ENCODE results near the gene TOX3. TPM values are rescaled to one million over a fixed set of nuclear protein-coding genes. Genes with fewer than 3 reads are reported as not detected.

The TOX3 gene
- total and polyA plus RNA-seq, 2 experiments from 2014 or later, result not detected

- Histone ChIP-seq H3K9me2 (ENCODE audit: insufficient read depth) (no peaks in the 10 kb centered on the region), H3K79me2 (ENCODE audit: insufficient read depth) (no peaks in the 10 kb centered on the region), H3K27me3 (replicated peaks; ENCODE audit: insufficient read depth) (no peaks in the 10 kb centered on the region), H3K4me1 (ENCODE audit: insufficient read depth) (no peaks in the 10 kb centered on the region), H3K9ac (no peak overlapping the region), H3K9me3 (ENCODE audit: low read depth) (no peaks in the 10 kb centered on the region), H2AFZ (no peak overlapping the region), H3K4me2 (ENCODE audit: unreplicated experiment) (no peak overlapping the region), H3K27ac (no peak overlapping the region), H4K20me1 (ENCODE audit: insufficient read depth) (no peaks in the 10 kb centered on the region), H3F3A (ENCODE audit: insufficient read depth) (no peaks in the 10 kb centered on the region), H3K36me3 (ENCODE audit: low read depth) (no peaks in the 10 kb centered on the region), H3K4me3 (no peak overlapping the region)
- WGBS, 2 experiments (ENCODE audit: low coverage in 1 of 2, low lambda C conversion rate in 2 of 2, missing lambda C conversion rate in 2 of 2), result 33 to 38% methylated on average over 2 of the region's 2 CpGs
- no peak for TF ChIP-seq EZH2phosphoT487 (IDR thresholded peaks at IDR 0.05; ENCODE audit: insufficient read depth, low read depth)
- TF ChIP-seq EZH2 (IDR thresholded peaks at IDR 0.05; ENCODE audit: insufficient read depth, poor library complexity, severe bottlenecking), result no peak
- no peak for DNase-seq
- in situ Hi-C loops (cut with MboI), result no loop called here
Measured at GRCh38 chr16:52440248-52440647, 106.7 kb downstream of the TOX3 start.

DNA sequence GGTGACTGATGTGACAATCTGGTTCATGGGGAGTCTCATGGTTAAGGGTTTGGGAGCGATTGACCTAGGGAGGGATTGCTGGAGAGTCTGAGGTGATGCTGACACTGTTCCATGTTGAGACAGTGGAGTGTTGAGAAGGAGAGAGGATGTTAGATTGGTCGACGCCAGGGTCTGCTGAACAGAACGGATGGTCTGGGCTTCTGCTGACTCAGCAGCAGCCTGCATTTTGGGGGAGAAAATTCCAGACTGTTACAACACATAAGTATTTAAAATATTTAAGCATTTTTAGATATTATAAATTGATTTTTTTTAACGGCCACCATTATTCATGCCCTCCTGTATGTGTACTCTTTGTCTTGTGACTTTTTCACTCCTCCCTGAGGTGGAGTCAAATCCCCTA lies 107.2 kb downstream of the TOX3 start:
- H3F3A ChIP-seq (ENCODE audit: insufficient read depth), result no peaks in the 10 kb centered on the region
- H3K27ac ChIP-seq, result no peak overlapping the region
- no peaks in the 10 kb centered on the region for H3K9me2 ChIP-seq (ENCODE audit: insufficient read depth)
- H3K4me1 ChIP-seq (ENCODE audit: insufficient read depth), result no peaks in the 10 kb centered on the region
- H3K4me2 ChIP-seq (ENCODE audit: unreplicated experiment), result no peak overlapping the region
- no peaks in the 10 kb centered on the region for H3K9me3 ChIP-seq (ENCODE audit: low read depth)
- H3K9ac ChIP-seq, result no peak overlapping the region
- no peaks in the 10 kb centered on the region for H3K79me2 ChIP-seq (ENCODE audit: insufficient read depth)
- H4K20me1 ChIP-seq (ENCODE audit: insufficient read depth), result no peaks in the 10 kb centered on the region
- in situ Hi-C loops (cut with MboI), result no loop called here
- H3K36me3 ChIP-seq (ENCODE audit: low read depth), result no peaks in the 10 kb centered on the region
- TF ChIP-seq EZH2phosphoT487 (IDR thresholded peaks at IDR 0.05; ENCODE audit: insufficient read depth, low read depth) (no peak), EZH2 (IDR thresholded peaks at IDR 0.05; ENCODE audit: insufficient read depth, poor library complexity, severe bottlenecking) (no peak)
- H2AFZ ChIP-seq, result no peak overlapping the region
- H3K4me3 ChIP-seq, result no peak overlapping the region
- no peaks in the 10 kb centered on the region for H3K27me3 ChIP-seq (replicated peaks; ENCODE audit: insufficient read depth)
- DNase-seq, result no peak
- WGBS, 2 experiments (ENCODE audit: low coverage in 1 of 2, low lambda C conversion rate in 2 of 2, missing lambda C conversion rate in 2 of 2), result 26 to 34% methylated on average over 5 of the region's 5 CpGs

GRCh38 chr16:52439171-52439701 lies 107.7 kb downstream of the TOX3 start:
- no peak for DNase-seq
- no peaks in the 10 kb centered on the region for H3K9me2 ChIP-seq (ENCODE audit: insufficient read depth)
- no peaks in the 10 kb centered on the region for H4K20me1 ChIP-seq (ENCODE audit: insufficient read depth)
- in situ Hi-C loops (cut with MboI), result no loop called here
- H3K4me3 ChIP-seq, result no peak overlapping the region
- H3F3A ChIP-seq (ENCODE audit: insufficient read depth), result no peaks in the 10 kb centered on the region
- no peaks in the 10 kb centered on the region for H3K9me3 ChIP-seq (ENCODE audit: low read depth)
- no peak overlapping the region for H2AFZ ChIP-seq
- H3K27me3 ChIP-seq (replicated peaks; ENCODE audit: insufficient read depth), result no peaks in the 10 kb centered on the region
- H3K27ac ChIP-seq, result no peak overlapping the region
- H3K4me2 ChIP-seq (ENCODE audit: unreplicated experiment), result no peak overlapping the region
- H3K79me2 ChIP-seq (ENCODE audit: insufficient read depth), result no peaks in the 10 kb centered on the region
- no peaks in the 10 kb centered on the region for H3K4me1 ChIP-seq (ENCODE audit: insufficient read depth)
- no peak overlapping the region for H3K9ac ChIP-seq
- H3K36me3 ChIP-seq (ENCODE audit: low read depth), result no peaks in the 10 kb centered on the region
- 20 to 28% methylated on average over 11 of the region's 11 CpGs for WGBS, 2 experiments (ENCODE audit: low coverage in 1 of 2, low lambda C conversion rate in 2 of 2, missing lambda C conversion rate in 2 of 2)
- TF ChIP-seq EZH2phosphoT487 (IDR thresholded peaks at IDR 0.05; ENCODE audit: insufficient read depth, low read depth) (no peak), EZH2 (IDR thresholded peaks at IDR 0.05; ENCODE audit: insufficient read depth, poor library complexity, severe bottlenecking) (no peak)

- H3K4me2 ChIP-seq (ENCODE audit: unreplicated experiment), result no peak overlapping the region
- DNase-seq, result no peak
- TF ChIP-seq EZH2phosphoT487 (IDR thresholded peaks at IDR 0.05; ENCODE audit: insufficient read depth, low read depth) (no peak), EZH2 (IDR thresholded peaks at IDR 0.05; ENCODE audit: insufficient read depth, poor library complexity, severe bottlenecking) (no peak)
- in situ Hi-C loops (cut with MboI), result no loop called here
- H3F3A ChIP-seq (ENCODE audit: insufficient read depth), result no peaks in the 10 kb centered on the region
- H3K9me2 ChIP-seq (ENCODE audit: insufficient read depth), result no peaks in the 10 kb centered on the region
- no peak overlapping the region for H2AFZ ChIP-seq
- no peaks in the 10 kb centered on the region for H3K79me2 ChIP-seq (ENCODE audit: insufficient read depth)
- no peaks in the 10 kb centered on the region for H4K20me1 ChIP-seq (ENCODE audit: insufficient read depth)
- H3K27ac ChIP-seq, result no peak overlapping the region
- H3K4me3 ChIP-seq, result no peak overlapping the region
- no peaks in the 10 kb centered on the region for H3K4me1 ChIP-seq (ENCODE audit: insufficient read depth)
- no peaks in the 10 kb centered on the region for H3K36me3 ChIP-seq (ENCODE audit: low read depth)
- 51 to 55% methylated on average over 4 of the region's 4 CpGs for WGBS, 2 experiments (ENCODE audit: low coverage in 1 of 2, low lambda C conversion rate in 2 of 2, missing lambda C conversion rate in 2 of 2)
- no peak overlapping the region for H3K9ac ChIP-seq
- no peaks in the 10 kb centered on the region for H3K9me3 ChIP-seq (ENCODE audit: low read depth)
- no peaks in the 10 kb centered on the region for H3K27me3 ChIP-seq (replicated peaks; ENCODE audit: insufficient read depth)
Measured at GRCh38 chr16:52437277-52437670, 109.7 kb downstream of the TOX3 start.
